UCSD-AML1 (cell line): ENCODE results near the gene ATP5PD.
"Not testable (repeated sequence)": the region's sequence is repeated elsewhere in the genome, so short reads cannot be mapped to it uniquely, and the experiment has no call there.

Experiments
- DNase-seq: peaks from one replicate; lab custom pipeline; 2025; ENCODE audit not compliant: unreplicated experiment; lab: John Stamatoyannopoulos, UW

ATP5PD gene

DNA sequence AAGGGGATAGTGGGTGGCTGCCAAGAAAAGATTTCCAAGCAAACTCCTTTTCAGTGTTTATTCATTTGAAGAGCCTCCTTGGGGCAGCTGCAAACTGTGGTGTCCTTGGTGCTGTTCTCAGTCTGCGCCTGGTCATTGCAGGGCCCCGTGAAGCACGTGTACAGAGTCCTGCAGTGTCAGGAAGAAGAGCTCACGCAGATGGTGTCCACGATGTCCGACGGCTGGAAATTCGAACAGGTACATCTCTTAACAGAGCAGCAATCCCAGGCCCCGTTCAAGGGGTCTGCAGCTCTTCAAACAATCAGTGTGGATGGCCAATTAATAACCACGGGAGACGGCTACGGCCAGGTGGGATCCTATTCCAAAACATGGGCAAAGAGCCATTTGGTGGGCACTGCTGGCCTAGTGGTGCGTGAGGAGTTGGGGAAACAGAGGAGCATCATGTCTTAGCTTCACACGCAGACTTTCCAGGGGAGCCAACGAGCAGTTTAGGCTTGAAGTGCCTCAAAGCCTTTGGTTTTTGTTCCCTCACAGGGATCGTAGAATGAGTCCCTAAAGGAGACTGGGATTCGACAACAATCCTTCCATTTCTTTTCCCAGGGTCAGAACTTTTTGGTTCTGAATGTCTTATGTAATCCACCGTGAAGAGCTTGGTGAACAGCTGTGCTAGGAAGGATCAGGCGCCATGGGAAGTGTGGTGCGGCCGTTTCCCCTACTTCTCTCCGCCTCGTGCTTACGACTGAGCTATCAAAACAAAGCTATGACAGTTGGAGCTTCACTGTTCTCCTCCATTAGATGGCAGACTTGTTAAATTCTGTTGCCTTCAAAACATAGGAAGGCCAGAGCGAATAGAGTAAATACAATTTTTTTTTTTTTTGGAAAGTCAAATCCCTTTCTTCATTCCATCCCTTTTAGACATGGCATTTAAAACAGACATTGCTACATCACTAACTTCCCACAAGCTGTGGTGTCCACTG, 12.9 kb upstream of the ATP5PD start:
- no peak for DNase-seq

DNA sequence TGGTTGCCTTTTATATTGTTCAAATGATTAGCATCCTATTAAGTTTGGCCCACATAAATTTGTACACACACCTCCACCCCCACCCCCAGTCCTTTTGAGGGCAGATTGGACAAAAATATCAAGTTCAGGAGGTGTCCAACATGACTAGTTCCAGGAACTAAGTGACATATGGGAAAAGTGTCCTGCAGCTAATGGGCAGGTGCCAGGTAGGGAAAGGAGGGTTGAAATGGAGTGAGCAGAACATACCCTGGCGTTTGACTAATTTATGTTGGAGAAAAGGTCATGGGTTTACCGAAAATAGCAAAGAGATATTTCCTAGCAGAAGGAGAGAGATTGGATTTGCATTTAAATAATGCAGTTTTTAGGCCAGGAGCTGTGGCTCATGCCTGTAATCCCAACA, 5.2 kb upstream of the ATP5PD start:
- DNase-seq, result no peak

DNA sequence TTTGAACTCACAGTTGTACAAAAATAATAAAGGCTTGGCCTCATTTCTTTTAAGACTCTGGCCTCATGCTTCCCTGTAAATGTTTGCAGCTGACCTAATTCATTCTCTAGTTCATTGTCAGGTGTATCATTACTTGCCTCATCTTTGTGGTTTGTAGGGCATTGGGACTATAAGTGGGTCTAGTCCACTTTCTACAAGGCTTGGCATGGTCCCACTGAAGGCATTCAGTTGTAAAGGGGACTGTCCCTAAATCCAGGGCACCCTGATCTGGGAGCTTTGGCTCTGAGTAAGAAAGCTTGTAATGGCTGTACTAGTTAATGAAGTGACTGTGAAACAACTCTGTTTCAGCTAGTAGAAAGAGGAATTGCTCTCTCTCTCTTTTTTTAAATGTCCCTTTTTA, 2.9 kb upstream of the ATP5PD start:
- DNase-seq, result no peak

DNA sequence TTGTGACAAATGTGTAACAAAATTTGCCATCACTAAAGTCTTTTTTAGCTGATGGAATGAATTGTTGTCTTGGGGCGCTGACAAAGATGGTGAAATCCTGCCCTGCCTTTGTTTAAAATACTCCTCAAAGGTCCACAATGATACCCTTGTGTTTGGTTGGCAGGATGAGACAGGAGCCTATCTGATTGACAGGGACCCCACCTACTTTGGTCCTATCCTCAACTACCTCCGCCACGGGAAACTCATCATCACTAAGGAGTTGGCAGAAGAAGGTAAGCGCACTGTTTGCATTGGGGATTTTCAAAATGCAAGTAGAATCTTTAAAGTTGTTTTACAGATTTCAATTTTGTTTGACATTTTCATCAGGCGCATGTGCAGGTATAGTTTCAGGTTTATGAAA, 2.3 kb upstream of the ATP5PD start:
- no peak for DNase-seq

DNA sequence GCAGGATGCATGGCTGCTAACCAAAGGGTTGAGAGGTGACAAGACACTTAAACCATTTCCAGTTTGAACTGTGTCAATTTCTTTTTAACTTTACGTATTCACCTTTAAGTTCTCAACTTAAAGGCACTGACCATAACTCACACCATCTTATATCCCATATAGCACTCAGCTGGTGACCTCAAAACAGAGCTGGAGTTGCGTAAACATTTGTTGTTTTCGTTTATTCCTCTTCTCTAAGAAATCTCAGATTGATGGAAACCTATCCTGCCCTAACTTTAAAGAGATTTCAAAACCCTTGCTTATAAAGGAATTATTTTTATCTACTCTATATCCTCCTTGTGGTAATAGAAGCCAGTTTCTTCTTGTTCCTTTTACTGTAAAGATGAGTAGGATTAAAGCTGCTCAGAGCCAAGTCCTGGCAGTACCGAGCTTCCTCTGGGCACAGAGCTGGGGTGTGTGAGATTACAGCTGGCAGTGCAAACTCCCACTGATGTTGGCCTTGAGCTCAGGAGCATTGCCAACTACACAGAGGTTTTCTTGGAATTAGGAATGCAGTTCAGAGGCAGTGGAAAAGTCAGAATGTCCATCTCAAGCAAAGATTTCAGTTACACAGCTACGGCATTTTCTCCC, 1.6 kb upstream of the ATP5PD start:
- no peak for DNase-seq

DNA sequence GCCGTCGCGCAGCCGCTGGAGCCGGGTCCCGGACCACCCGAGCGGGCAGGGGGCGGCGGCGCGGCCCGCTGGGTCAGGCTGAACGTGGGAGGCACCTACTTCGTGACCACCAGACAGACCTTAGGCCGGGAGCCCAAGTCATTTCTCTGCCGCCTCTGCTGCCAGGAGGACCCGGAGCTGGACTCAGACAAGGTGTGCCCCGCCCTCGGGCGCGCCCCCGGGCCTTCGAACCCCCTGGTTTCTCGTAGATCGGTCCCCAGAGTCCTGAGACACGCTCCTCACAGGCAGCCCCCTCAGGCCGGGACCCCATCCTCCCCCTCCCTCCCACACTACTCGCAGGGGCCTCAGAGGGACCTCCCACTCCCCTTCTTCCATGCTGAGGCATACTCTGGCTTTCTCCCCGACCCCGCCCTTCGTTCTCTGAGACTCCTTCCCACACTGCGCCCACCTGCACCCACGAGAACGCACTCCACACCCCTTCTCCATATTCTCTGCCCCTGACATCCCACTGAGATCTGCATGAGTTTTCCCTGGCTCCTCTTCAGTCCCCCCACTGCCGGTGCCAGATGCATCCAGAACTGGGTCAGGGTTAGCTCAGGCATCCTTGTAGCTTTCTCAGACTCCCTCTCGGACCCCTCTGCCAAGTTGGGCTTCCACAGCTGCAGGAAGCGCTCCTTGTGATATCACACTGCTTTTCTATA, 779 bp upstream of the ATP5PD start:
- no peak for DNase-seq

DNA sequence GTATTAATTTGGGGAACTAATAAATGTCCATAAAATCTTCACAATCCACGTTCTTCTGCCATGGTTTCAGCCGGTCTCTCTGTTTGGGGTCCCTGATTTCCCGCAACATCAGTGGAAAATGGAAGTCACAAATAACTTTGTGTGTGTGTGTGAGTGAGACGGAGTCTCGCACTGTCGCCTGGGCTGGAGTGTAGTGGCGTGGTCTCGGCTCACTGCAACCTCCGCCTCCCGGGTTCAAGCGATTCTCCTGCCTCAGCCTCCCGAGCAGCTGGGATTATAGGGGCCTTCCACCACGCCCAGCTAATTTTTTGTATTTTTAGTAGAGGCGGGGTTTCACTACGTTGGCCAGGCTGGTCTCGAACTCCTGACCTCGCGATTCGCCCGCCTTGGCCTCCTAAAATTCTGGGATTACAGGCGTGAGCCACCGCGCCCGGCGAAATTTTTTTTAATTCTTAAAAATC, 793 bp downstream of the ATP5PD start:
- not testable (repeated sequence) for DNase-seq

DNA sequence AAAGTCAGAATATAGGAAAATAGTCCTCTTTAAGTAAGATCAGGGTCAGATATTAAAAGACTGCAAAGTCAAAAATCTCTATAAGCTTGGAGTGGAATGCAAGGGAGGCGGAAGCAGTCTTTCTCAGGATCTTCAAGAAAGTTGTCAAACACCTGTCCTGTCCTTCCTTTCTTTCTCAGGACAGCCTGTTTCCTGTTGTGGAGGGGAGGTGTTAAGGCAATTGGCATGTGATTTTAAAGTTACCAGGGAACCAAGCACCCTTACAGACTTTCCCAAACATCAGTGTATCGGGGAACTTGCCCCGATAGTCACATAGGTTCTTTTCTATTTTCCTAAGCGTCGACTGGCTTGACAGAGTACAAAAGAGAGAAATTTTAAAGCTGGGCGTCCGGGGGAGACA, 2.1 kb downstream of the ATP5PD start:
- DNase-seq, result no peak

DNA sequence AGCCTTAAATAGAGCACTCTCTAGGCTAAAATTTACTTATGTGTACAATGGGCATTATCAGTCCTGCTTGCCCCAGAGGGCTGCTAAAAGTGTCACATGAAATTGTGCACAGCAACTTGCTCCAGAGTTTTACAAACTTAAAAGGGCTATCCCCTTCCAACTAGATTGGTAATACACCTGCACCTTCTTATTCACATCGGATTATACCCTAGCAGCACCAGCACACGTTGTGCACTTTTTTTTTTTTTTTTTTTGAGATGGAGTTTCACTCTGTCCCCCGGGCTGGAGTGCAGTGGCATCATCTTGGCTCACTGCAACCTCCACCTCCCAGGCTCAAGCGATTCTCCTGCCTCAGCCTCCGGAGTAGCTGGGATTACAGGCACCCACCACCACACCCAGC, 3.0 kb downstream of the ATP5PD start:
- DNase-seq, result not testable (repeated sequence)

DNA sequence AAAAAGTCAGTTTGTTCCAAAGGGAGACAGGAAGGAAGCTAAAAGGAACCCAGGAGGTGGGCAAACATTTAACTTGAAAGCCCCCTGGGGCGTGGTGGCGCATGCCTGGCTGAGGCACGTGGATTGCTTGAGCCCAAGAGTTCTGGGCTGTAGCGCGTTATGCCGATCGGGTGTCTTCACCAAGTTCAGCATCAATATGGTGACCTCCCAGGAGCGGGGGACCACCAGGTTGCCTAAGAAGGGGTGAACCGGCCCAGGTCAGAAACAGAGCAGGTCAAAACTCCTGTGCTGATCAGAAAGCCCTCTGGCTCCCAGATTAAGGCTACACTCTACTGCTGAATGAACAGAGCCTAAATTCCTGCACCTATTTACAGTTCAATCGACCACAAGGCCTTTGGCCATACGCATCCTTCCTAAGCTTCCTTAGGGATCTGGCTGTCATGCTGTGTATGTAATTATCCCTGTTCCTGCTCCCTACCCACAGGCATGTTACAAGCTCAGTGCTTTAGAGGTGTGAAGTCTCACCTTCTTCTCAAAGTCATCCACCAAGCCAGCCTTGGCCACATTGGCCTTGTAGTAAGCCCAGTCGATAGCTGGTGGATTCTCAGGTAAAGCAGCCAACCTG, 5.0 kb downstream of the ATP5PD start:
- no peak for DNase-seq

DNA sequence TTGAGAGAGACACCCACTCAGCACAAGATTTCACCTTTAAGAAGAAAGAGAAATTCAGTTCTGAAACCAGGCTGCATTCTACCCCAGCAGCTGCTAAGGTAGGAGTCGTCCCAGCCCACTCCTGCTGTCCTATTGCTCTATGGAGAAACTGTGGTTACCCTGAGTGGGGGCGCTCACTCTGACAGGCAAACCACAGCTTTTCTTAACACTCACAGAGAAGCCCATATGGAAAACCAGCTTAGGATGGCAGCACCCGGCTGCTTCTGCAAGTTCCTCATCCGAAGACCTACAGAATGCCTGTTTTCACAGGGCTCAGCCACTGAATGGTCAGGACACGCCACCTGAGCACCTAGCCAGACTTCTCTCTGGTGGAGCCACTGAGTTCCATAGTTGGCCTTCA, 7.5 kb downstream of the ATP5PD start:
- no peak for DNase-seq

DNA sequence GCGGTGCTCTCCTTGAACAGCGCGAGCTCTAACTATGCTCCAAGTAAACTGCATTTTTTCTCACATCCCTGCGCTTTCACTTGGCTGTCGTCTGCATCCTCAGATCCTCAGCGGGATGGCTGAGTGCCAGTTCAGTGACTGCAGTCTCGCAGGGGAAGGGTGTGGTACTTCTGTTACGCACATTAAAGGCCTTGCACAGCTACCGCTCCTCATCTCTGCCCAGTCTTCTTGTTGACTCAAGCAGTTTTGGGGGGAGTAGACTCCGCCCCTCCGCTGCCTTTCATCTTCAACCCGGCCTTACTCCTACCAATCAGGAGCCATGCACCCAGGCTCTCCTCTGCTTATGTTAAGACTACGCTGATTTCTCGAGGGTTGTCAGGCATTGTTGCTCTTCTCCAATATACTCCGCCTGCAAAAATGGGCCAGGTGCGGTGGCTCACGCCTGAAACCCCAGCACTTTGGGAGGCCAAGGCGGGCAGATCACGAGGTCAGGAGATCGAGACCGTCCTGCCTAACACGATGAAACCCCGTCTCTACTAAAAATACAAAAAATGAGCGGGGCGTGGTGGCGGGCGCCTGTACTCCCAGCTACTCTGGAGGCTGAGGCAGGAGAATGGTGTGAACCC, 10.0 kb downstream of the ATP5PD start:
- DNase-seq, result no peak

DNA sequence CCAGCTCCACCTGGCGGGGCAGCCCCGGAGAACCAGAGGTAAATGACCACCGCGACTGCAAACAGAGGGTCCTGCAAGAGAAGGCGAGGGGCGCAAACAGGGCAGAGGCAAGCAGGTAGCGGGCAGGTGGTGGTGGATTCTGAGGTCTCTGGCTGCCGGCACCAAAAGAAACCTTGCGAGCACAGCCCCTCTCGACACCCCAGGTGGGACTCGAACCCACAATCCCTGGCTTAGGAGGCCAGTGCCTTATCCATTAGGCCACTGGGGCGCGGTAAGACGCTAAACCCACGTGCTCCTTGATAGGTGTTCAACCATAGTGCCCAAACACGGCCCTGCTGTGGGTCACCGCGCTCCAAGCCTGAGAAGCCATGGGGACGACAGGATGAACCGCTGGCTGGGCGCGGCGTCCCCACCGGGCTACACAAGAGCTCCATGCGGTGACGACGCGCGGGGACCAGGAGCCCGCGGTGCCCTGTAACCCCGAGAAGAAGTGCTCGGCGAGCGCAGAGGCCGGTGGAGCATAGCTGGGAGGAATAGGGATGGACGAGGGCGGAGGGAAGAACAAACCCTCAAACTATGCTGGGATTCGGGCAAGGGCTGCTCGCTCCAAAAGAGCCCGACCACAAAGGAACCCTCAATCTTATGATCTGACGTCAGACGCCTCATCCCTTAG, 12.4 kb downstream of the ATP5PD start:
- DNase-seq, result peak; percentile 94

DNA sequence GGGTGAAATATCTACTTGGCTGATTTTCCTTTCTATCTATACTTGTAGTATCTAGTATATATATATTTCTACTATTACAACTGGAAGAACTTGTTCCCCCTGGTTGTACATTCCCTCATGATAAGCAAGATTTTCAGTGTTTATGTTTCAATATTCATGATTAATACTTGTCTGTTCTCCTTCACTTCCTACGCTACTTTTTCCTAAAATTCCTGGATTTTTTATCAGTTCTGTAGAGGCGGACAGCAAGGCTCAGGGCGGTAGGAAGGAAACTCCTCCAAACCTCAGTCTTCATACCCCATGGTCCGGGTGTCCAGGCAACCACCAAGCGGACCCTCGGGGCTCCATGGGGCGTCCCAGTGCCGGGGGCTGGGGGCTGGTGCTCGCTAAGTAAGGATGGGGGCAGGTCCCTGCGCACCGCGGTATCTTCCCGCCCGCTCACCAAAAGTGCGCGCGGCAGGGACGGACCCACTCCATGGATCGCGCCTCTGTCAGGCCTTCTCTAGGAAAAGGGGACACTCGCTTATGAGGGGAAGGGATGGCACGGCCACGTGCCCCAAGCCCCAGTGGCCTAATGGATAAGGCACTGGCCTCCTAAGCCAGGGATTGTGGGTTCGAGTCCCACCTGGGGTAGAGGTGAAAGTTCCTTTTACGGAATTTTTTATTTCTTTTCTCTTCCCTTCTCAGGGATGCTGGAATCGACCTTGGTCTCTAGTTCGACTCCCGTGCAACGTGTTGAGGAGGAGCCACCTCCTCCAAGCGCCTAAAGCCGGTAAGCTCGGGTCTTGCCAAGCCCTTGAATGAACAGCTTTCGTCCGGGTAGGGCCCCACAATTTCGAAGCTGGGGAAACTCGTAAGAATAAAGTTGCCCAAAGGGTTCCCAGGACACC, 13.2 kb downstream of the ATP5PD start:
- peak; percentile 95 for DNase-seq

DNA sequence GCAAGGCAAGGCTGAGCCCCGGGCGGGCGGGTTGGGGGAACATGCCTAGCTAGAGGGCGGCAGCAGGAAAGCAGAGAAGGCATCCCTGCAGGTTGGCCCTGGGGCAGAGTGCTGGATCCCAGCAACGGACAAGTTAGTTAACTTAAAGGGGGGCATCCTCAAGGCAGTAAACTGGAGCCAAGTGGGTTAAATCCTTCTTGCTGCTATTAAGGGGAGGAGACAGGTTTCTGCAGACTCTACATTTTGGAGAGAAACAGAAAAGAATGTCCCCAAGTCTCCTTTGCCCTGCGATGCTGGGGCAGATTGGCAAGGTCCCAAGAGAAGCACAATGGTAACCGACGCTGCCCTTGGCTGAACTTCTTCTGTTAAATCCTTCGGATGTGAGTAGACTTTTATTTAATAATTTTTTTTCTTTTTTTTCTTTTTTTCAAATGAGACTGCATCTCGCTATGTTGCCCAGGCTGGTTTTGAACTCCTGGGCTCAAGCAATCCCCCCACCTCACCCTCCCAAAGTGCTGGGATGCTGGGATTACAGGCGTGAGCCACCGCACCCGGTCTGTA, 14.0 kb downstream of the ATP5PD start:
- DNase-seq, result no peak

DNA sequence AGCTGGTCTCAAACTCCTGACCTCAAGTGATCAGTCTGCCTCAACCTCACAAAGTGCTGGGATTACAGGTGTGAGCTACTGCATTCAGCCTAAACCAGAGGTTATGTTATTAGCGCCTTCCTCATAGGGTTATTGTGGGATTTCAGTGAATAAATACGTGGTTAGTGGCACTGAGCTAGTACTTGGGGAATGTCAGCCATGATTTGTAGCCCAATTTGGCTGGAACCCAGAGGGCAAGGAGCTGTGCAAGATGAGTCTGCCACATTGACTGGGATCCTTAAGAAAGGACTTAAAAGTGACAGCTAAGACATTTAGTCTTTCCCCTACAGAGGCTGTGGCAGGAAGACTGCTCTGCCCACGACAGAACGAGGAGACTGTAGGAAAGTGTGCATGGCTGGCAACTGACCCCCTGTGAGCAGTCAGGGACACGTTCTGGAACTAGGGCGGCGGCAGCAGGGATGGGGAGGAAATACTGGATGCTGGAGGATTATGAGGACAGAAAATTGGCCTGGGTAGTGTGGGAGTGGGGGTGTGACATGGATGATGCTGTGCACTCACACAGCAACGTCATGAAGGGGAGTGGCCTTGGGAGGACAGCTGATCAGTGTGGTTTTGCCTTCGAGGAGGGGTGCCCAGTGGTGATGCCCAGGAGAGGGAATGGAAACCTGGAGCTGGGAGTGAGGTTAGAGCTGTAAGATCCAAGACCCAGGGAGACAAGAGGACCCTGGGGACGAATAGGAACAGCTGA, 14.6 kb downstream of the ATP5PD start:
- peak; percentile 71 for DNase-seq

DNA sequence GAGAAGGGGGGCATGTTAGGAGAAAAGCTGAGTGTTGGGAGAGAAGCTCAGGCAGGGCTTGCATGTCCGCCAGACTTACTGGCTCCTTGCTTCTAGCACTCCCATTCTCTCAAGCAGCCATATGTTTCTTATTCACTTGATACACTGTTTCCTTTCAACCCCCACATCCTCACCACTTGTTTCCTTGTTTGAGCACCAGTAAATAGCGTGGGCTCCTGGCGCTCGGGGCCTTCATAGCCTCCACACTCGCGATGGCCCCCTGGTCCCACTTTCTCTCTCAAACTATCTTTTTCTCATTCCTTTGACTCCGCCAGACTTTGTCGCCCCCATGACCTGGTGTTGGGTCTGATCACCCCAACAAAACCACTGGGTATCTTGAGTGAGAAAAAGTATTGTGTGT, 16.6 kb downstream of the ATP5PD start:
- peak; percentile 41 for DNase-seq

DNA sequence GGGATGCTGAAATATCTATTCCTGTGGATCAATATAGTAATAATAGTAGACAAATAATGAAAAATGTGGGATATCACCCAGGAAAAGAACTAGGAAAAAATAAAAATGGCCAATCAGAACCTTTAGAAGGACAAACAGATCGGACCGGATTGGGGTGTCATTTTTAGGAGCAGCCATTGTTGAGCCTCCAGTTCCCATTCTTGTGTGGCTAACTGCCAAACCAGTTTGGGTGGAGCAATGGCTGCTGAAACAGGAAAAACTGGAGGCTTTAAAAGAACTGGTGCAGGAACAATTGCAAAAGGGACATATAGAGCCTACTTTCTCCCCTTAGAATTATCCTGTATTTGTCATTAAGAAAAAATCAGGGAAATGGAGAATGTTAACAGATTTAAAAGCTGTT, 20.1 kb downstream of the ATP5PD start:
- not testable (repeated sequence) for DNase-seq
